ENCODE measurements around the gene MICAL2. TPM values are rescaled to one million over a fixed set of nuclear protein-coding genes. Genes with fewer than 3 reads are reported as not detected.

The MICAL2 gene
- total and polyA plus RNA-seq, 12 donors: 8.4 to 80.5 (median 34.1) TPM

- Histone ChIP-seq H3K36me3 (replicated peaks in 1 of 2) (no peaks in the 10 kb centered on the region), H3K27me3 (no peaks in the 10 kb centered on the region), H3K4me1 (replicated peaks in 1 of 2) (no peaks in the 10 kb centered on the region), H3K9me3 (replicated peaks in 1 of 3) (no peaks in the 10 kb centered on the region), H3K27ac (peak overlapping the region in 1 of 5 donors; percentile 64), H3K4me3 (no peak overlapping the region)
- DNase-seq: no peak
- intact Hi-C loops (cut with DNase I): no loop called here
- TF ChIP-seq CTCF (IDR thresholded peaks at IDR 0.05) (no peak), POLR2A (IDR thresholded peaks at IDR 0.05) (no peak)
- WGBS, 4 donors: 92 to 100% (median 95%) methylated on average over 3 of the region's 3 CpGs
Measured at GRCh38 chr11:12148466-12148865, 38.1 kb downstream of the MICAL2 start.

- Histone ChIP-seq H3K27ac (peak overlapping the region in 2 of 5 donors; percentile 30 to 64), H3K9me3 (replicated peaks in 1 of 3) (no peaks in the 10 kb centered on the region), H3K36me3 (replicated peaks in 1 of 2) (peaks cover 0 to 2% of the 10 kb centered on the region in 2 donors), H3K4me3 (no peak overlapping the region), H3K27me3 (no peaks in the 10 kb centered on the region), H3K4me1 (replicated peaks in 1 of 2) (no peaks in the 10 kb centered on the region)
- no peak for DNase-seq
- TF ChIP-seq CTCF (IDR thresholded peaks at IDR 0.05) (no peak), POLR2A (IDR thresholded peaks at IDR 0.05) (no peak)
- 82 to 95% (median 87%) methylated on average over 4 of the region's 4 CpGs for WGBS, 4 donors
- intact Hi-C loops (cut with DNase I): no loop called here
Measured at GRCh38 chr11:12148882-12149281, 38.5 kb downstream of the MICAL2 start.

- Histone ChIP-seq H3K9me3 (replicated peaks in 1 of 3) (no peaks in the 10 kb centered on the region), H3K27ac (peak overlapping the region in 2 of 5 donors; percentile 30 to 64), H3K27me3 (no peaks in the 10 kb centered on the region), H3K36me3 (replicated peaks in 1 of 2) (peaks cover 0 to 3% of the 10 kb centered on the region in 2 donors), H3K4me1 (replicated peaks in 1 of 2) (no peaks in the 10 kb centered on the region), H3K4me3 (no peak overlapping the region)
- TF ChIP-seq POLR2A (IDR thresholded peaks at IDR 0.05) (no peak), CTCF (IDR thresholded peaks at IDR 0.05) (no peak)
- intact Hi-C loops (cut with DNase I): no loop called here
- no peak for DNase-seq
- 72 to 81% (median 75%) methylated on average over 6 of the region's 6 CpGs for WGBS, 4 donors
Measured at GRCh38 chr11:12149672-12150225, 39.4 kb downstream of the MICAL2 start.

- H3K27me3 ChIP-seq: no peaks in the 10 kb centered on the region
- peaks cover 0 to 3% of the 10 kb centered on the region in 2 donors for H3K36me3 ChIP-seq (replicated peaks in 1 of 2)
- intact Hi-C loops (cut with DNase I): no loop called here
- no peak for DNase-seq
- 83 to 85% (median 85%) methylated on average over 10 of the region's 10 CpGs for WGBS, 4 donors
- no peak overlapping the region for H3K4me3 ChIP-seq
- TF ChIP-seq POLR2A (IDR thresholded peaks at IDR 0.05) (no peak), CTCF (IDR thresholded peaks at IDR 0.05) (no peak)
- H3K4me1 ChIP-seq (replicated peaks in 1 of 2): no peaks in the 10 kb centered on the region
- H3K27ac ChIP-seq: peak overlapping the region in 1 of 5 donors; percentile 30
- H3K9me3 ChIP-seq (replicated peaks in 1 of 3): no peaks in the 10 kb centered on the region
Measured at GRCh38 chr11:12150831-12151382, 40.5 kb downstream of the MICAL2 start.
